Nucleus accumbens (tissue), 56 donors: ENCODE measurements around the gene TTC9C.
"Not testable (repeated sequence)": the region's sequence is repeated elsewhere in the genome, so short reads cannot be mapped to it uniquely, and the experiment has no call there.

Experiments
- DNase-seq, 56 donors: peaks; one replicate each; lab custom pipeline; 2025; lab: John Stamatoyannopoulos, UW

The TTC9C gene

DNA sequence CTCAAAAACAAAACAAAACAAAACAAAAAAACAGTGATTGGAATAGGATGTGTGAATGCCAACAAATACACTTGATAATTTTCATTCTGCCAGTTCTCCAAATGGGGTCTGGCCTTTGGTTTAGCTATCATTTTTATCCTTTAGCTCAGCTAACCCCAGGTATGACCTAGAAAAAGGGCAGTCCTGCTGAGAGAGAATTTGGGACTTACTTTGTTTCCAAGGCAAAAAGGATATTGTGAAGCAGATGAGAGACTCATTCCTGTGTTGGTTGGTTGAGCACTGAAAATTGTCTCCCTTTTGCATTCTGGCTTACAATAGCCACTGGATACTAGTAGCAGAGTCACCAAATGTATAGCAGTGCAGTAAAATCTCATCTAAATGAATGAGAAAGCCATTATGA lies 8.9 kb downstream of the TTC9C start:
- no peak for DNase-seq

DNA sequence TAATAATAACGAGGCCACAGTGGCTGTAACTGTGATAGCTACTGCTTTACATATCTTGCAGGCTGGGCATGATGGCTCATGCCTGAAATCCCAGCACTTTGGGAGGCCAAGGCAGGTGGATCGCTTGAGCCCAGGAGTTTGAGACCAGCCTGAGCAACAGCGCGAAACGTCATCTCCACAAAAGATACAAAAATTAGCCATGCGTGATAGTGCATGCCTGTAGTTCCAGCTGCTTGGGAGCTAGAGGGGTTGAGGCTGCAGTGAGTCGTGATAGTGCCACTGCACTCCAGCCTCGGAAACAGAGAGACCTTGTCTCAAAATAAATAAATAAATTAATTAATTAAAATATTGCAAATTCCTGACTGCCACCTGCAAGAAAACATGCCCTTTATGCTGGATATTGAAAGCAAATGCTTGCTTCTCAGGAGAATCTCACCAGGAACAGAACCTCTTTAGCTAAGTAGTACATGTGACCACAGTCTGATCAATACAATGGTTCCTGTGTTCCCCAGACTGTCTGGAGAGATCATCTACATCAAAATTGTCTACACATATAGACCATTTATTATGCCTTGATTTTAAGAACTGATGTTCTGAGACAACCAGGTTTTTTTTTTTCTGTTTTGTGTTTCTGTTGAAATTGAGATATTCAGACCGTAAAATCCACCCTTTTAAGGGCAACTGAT lies 19.3 kb downstream of the TTC9C start:
- no peak for DNase-seq

DNA sequence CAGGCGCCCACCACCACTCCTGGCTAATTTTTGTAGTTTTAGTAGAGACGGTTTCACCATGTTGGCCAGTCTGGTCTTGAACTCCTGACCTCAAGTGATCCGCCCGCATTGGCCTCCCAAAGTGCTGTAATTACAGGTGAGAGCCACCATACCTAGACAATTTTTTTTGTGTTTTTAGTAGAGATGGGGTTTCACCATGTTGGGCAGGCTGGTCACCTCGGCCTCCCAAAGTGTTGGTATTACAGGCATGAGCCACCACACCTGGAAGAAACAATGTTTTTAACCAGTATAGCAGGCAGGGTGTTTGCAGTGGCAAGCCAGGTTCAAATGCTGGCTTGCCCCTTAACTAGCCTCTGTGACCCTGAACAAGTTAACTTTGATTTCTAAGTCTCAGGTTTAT lies 21.6 kb downstream of the TTC9C start:
- DNase-seq: not testable (repeated sequence)

DNA sequence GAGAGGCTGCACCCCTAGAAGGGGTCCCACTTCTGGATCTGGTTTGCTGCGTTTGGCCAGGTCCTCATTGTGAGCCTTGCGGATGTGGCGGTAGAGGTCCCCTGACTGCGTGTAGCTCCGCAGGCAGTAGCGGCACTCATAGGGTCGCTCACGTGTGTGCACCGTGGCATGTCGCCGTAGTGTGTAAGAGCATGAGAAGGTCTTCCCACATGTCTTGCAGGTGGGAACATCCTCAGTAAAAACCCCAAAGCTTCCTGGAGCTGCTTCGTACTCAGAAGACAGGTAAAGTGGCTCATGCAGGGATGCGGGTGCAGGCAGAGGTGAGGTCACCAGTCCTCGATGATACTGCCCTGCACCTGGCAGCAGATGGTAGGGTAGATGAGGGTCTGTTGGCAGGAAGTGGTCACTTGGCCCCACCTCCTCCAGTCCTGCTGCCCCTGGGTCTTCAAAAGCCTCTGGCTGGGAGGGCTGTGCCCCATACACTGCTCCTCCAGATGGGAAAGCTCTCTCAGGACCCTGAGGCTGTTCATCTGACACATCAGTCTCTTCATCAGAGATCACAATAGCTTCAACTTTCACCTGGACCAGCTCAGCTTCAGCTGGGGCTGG lies 24.0 kb downstream of the TTC9C start:
- no peak for DNase-seq

DNA sequence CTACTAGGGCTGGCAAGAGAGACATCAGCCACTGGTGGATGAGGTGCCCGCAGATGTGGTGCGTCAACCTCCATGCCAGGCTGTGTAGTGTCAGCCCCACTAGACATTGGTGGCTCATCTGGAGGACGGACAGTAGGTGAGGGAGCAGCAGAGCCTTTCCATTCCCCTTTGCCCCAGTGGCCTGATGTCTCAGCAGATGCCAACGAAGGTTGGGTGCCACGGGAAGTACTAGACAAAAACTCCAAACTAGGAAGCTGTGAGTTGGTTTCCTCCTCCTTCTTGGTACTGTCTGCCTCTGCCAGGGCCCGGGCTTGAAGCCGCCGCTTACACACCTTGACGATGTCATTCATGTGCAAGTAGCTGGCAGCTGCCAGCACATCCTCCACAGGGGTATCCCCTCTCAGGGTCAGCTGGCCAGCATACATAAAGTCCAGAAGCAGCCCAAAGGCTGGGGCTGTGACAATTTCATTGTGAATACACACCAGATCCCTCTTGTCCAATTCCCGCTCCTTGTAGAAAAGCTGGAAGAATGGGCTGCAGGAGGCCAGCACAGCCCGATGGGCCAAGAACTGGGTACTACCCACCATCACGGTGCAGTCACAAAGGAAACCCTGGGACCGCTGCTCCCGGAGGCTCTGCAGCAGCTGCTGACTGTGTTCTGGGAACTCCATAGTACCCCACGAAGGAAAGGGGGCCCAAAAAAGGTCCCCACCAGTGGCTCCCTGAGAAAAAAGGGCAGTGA lies 24.9 kb downstream of the TTC9C start:
- no peak for DNase-seq

DNA sequence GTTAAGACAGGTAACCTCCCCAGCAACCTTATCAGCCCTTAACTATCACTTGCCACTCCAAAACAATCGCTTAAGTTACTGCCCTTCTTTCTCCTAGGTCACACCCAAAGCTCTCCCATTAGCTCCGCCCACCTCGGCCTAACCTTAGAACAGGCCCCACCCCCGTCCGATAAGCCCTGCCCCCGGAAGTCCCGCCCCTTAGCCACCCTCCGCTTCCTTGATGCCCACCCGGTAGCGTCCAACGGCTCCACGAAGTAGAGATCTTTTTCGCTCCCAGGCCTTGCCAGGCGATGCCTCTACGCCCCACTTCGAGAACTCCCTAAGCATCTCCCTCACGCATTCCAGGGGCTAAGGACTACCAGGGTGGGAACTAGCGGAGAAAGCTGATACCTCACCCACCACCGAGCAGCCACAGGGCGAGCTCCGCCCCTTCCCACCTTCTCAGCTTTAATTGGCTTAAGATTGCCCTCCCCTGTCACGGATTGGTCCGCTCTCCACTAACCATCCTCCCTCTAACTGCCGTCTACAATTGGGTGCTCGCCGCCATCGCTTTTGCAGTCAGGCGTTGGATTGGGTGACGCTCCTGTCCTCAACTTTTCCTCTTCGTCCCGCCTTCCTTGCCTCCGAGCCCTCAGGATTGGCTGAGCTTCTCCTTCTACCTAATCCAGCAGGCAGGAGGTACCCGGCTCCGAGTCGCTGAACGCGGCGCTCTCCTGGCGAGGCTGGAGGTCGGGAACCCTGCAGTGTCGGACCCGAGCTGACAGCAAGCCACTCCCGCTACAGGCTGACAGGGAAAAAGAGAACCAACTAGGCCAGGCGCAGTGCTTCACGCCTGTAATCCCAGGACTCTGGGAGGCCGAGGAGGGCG lies 25.7 kb downstream of the TTC9C start, which contains the start of gene ZBTB3:
Gene ZBTB3 (minus strand): TSS at position 425 of the 868 bp plus-strand sequence. CDS start 496 bp downstream, outside the sequence.
- peak; percentile 87 to 100 (median 99) for DNase-seq

DNA sequence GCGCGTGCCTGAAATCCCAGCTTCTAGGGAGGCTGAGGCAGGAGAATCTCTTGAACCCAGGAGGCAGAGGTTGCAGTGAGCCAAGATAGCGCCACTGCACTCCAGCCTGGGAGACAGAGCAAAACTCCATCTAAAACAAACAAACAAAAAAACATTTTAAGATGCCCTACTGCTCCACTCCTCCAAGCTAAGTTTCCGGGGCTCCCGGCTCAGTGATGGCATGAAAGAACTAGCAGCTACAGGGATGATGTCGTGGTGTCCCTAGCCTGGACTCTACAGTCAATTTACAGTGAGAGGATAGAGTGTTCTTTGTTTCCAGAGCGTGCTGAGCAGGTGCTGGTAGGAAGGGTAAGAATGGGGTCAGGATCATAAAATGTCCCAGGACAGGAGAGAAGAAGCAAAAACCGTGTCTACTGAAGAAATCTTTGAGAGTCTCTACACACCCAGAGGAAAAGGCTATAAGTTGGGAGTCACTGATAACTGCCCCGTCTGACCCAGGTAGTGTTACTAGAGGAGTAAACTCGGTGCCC lies 26.9 kb downstream of the TTC9C start:
- DNase-seq: peak in 2 of 56 donors; percentile 7 to 15

DNA sequence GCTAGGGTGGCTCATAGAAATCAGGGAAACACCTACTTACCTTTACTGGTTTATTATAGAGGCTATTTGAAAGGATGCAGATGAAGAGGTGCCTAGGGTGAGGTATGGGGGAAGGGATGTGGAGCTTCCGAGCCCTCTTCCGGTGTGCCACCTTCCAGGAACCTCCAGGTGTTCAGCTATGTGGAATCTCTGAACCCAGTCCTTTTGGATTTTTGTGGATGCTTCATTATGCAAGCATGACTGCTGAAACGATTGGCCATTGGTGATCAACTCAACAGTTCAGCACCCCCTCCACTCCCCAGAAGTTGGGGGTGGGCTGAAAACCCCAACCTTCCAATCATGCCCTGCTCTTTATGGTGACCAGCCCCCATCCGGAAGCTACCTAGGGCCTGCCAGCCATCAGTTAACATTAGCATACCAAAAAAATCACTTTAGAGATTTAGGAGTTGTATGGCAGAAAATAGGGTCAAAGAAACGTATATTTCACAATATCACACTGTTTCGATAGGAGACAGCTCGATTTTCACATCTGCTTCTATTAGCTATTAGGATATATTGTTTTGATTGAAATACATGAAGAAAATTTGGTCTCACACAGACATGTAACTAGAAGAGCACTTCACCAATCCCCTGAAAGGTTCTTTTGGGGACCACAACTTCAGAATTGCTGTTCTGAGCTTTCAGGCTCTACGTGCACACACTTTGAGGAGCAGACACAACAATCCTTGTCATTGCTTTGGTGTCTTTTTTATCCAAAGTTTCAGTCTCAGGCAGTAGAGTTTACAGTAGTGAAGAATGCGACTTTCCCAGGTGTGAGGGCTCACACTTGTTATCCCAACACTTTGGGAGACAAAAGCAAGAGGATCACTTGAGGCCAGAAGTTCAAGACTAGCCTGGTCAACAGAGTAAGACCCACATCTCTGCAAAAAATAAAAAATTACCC lies 29.8 kb downstream of the TTC9C start:
- DNase-seq: peak in 1 of 56 donors; percentile 34

DNA sequence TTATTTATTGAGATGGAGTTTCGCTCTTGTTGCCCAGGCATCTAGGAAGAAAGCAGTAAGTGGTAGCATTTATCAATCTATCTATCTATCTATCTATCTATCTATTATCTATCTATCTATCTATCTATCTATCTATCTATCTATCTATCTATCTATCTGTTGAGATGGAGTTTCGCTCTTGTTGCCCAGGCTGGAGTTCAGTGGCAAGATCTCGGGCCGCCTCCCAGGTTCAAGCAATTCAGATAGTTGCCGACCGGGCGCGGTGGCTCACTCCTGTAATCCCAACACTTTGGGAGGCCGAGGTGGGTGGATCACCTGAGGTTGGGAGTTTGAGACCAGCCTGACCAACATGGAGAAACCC lies 32.6 kb downstream of the TTC9C start:
- peak in 1 of 56 donors; percentile 24 for DNase-seq

DNA sequence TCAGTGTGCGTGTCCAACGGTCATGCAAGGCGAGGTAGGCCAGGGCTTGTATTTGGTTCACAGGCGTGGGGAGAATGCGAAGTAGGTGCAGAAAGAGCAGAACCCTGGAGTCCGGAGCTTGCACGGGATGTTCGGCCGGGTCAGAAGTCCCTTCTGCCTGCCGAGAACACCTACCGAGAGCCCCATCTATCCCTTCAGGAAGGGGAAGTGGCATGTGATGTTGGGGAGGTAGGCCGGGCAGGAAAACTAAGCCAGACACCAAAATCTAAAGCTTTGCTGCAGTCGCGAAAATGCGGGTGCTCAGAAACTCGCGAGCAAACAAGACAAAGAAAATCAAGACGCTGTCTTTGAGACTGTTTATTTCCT lies 42.5 kb downstream of the TTC9C start:
- peak in 39 of 56 donors; percentile 22 to 84 (median 64) for DNase-seq

DNA sequence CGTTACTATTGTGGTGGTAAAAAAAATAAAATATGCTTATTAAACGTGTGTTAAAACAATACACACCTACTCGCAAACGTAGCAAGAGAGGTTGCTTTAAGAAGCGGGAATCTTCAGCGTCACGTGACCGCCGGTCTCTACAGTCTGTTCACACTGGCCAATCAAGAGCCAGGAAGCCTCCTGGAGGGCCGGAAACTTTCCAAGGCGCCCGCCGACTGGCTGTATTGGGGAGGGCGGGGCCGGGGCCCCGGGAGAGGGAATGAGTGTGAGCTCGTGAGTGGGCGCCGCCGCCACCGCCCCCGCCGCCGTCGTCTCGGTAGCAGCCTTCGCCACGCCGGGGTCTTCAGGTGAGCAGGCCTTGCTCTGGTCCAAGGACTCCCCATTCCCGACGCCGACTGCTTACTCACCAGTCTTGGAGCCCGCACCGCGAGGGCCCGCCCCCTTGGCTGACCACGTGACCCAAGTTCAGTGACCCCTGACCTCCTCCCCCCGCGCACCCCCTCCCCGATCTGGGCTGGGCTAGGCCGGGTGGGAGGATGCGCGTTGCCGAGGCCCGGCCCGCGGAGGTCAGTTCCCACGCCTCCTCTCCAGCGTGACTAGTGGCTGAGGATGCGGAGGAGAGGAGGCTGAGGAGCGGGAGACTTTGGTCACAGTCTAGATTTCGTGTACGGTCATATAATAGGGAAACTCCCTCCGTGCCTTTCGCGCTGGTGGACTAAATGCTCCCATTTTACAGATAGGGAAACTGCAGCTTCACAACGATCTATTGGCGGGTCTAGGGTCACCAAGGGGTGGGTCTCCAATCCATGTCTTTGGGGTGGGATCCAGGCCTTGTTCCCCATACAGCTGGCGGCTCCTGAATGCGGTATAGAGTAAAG lies 43.1 kb downstream of the TTC9C start, which contains the start of gene TAF6L:
Gene TAF6L (plus strand): TSS at position 253 of the 878 bp plus-strand sequence. CDS start 4,388 bp downstream, outside the sequence.
- DNase-seq: peak; percentile 93 to 100 (median 98)

DNA sequence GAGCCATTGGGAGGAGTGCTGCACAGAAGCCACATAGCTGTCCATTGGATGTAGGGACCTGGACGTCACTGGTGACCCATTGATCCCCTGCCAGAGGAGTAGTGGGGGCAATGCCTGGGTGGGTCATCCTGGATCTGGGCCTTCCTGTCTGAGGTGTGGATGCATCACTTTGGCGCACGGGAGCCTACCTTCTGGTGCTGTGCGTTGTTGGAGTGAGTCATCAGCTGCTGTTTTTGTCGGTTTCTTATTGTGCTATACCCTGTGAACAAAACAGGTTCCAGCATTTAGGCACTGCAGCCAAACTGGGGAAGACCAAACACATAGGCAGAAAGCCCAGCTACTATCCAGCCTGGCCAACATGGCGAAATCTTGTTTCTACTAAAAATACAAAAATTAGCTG lies 46.1 kb downstream of the TTC9C start:
- no peak for DNase-seq

DNA sequence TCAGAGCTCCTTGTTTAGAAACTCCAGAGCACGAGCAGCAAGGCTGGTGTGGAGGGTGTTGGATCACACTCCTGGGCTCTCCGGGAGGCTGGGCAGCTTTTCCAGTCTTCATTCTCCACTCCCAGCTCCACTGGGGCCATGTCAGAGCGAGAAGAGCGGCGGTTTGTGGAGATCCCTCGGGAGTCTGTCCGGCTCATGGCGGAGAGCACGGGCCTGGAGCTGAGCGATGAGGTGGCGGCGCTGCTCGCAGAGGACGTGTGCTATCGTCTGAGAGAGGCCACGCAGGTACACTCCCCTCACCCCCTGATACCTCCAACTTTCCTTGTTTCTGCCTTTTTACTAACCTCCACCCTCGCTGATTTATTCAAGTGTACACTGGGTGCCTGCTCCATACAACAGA lies 47.4 kb downstream of the TTC9C start:
- DNase-seq: no peak

DNA sequence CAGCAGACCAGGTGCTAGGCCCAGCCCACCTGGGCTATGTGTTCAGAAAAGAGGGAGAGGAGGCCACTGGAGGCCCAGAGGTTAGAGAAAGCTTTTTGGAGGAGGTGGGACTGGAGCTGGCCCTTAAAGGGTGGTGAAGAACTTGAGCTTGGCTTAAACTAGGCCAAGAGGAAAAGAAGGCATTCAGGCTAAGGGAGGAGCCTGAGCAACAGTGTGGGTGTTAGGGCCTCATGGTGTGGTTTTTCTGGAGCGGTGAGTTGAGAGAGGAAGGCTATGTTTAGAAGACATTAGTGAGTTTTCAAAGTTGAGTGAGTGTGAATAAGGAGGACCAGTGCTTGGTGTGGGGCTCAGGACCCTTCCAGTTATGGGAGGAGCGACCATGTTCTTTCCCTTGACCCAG lies 49.1 kb downstream of the TTC9C start:
- no peak for DNase-seq

DNA sequence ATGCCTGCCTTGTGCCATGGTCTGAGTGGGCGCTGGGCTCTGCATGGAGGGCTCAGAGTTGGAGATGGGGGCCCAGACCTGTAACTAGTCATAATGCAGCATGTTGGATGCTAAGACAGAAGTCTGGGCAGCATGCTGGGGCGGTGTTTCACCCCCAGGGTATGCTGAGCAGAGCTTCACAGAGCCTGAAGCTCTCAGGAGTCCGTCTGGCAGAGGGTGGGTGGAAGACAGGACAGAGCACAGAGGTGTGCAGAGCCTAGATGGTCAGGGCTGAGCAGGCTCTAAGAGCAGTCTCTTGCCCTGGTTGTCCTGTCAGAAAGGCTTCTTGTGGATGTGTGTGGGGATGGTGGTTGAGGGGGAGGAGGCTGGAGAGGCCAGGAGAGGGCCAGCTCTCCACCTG lies 50.2 kb downstream of the TTC9C start:
- DNase-seq: no peak

DNA sequence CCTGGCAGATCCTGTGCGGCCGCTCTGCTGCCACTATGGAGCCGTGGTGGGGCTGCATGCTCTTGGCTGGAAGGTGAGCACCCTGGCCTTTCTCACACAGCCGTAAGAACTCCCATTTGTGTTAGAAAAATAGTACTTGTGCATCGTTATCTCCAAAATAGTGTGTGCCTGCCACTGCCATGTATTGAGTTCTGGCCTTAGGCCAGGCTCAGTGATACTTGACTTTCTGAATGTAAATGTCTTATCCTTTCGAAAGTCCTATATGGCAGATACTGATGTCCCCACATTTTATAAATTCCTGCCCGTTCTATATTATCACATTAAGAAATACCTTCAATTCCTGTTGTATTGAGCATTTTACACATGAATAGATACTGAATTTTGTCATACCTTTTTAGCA lies 54.5 kb downstream of the TTC9C start:
- no peak for DNase-seq

DNA sequence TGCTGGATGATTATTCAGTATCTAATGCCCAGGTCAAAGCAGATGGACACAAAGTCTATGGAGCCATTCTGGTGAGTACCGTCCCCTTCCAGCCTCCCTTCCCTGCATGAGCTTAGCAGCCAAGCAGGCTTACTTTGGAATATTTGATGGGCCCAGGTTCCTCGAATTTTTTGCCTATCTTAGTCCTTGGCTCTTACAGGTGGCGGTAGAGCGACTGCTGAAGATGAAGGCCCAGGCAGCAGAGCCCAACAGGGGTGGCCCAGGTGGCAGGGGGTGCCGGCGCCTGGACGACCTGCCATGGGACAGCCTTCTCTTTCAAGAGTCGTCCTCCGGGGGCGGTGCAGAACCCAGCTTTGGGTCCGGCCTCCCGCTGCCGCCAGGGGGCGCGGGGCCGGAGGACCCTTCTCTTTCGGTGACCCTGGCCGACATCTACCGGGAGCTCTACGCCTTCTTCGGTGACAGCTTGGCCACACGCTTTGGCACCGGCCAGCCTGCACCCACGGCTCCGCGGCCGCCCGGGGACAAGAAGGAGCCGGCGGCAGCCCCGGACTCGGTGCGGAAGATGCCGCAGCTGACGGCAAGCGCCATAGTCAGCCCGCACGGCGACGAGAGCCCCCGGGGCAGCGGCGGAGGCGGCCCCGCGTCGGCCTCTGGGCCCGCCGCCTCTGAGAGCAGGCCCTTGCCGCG lies 58.2 kb downstream of the TTC9C start:
- DNase-seq: peak in 55 of 56 donors; percentile 18 to 88 (median 67)
